Hepatocyte (in vitro differentiated cells): Measurements from ENCODE around the gene RTCB.

Experiments
- EZH2 ChIP-seq: fragments of 200-600 bp; sonication (generic); IDR thresholded peaks from 2 replicates; pipeline ENCODE4 v1.6.1; 2016; ENCODE audit warnings: antibody characterized with exemption, mild to moderate bottlenecking, borderline replicate concordance
- EZH2phosphoT487 ChIP-seq: fragments of 200-600 bp; sonication (generic); IDR thresholded peaks from one replicate; pipeline ENCODE4 v1.6.1; 2018; ENCODE audit warnings: antibody characterized with exemption, mild to moderate bottlenecking, low read depth, moderate library complexity; ENCODE audit not compliant: unreplicated experiment, severe bottlenecking
- TF ChIP-seq, protein P1 (sequence below): fragments of 200-600 bp; sonication (generic); IDR thresholded peaks from 2 replicates; pipeline ENCODE4 v1.5.1; 2016; ENCODE audit warnings: antibody characterized with exemption, mild to moderate bottlenecking; ENCODE audit not compliant: poor library complexity

DNA sequence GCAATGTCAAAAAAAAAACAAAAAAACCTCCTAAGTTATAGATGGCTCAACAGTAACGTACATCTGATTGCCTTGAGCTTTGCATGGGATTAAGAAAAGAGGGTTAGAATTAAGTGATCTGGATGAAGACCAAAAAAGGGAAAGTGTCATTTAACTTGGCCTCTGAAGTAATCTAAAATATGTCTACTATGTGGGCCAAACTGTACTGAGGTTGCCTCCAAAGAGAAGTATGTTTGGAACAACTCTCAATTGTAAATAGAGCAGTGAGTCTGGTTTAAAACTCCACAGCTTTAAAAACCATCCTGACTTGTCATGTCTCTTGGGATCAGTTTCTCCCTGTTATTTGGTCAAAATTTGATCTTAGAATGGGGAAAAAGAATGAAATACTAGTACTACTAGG, 11.6 kb upstream of the RTCB start:
- TF ChIP-seq, protein P1, sequence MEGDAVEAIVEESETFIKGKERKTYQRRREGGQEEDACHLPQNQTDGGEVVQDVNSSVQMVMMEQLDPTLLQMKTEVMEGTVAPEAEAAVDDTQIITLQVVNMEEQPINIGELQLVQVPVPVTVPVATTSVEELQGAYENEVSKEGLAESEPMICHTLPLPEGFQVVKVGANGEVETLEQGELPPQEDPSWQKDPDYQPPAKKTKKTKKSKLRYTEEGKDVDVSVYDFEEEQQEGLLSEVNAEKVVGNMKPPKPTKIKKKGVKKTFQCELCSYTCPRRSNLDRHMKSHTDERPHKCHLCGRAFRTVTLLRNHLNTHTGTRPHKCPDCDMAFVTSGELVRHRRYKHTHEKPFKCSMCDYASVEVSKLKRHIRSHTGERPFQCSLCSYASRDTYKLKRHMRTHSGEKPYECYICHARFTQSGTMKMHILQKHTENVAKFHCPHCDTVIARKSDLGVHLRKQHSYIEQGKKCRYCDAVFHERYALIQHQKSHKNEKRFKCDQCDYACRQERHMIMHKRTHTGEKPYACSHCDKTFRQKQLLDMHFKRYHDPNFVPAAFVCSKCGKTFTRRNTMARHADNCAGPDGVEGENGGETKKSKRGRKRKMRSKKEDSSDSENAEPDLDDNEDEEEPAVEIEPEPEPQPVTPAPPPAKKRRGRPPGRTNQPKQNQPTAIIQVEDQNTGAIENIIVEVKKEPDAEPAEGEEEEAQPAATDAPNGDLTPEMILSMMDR, result no peak
- no peak for TF ChIP-seq EZH2
- TF ChIP-seq EZH2phosphoT487, result no peak
